ENCODE data around the gene DYNLT1.

DNA sequence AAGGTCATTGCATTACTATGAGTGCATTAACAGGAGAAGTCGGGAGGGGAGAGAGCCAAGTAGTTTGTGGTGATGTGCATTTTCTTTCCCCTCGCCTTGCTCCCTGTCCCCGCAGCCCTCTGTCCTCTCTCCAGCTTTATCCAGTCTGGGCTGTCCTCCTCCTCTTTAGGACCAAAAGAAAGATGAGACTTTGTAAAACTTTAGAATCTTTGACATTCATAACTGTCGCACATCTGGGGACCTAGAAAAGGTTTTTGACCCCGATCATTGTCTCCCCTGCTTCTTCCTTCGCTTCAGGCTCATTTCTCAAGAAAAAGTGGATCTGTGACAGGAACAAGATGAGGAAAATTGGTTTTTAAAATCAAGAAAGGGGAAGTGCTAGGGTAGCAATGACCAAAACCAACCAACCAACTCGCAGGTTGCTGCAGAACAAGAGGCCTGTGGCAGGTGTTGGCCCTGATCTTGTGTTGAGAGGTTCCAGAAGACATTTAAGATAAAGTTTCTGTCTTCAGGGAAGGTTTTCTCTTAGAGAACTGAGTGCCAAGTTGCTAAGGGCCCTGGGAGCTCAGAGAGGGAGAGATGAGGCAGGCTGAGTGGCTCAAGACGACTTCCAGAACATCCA lies 22.9 kb upstream of the DYNLT1 start:
- TF ChIP-seq EZH2 (IDR thresholded peaks at IDR 0.05) (no peak), POLR2AphosphoS5 (IDR thresholded peaks at IDR 0.05; ENCODE audit: borderline replicate concordance, low read depth, low read length) (no peak), FOXP2 (optimal IDR thresholded peaks at IDR 0.05; ENCODE audit: control extremely low read depth, extremely low read length, insufficient read depth) (no peak)
